CMK (cell line): ENCODE data around the gene PPP1R10.
"Not testable (repeated sequence)": the region's sequence is repeated elsewhere in the genome, so short reads cannot be mapped to it uniquely, and the experiment has no call there.

Source experiments
- DNase-seq: peaks from one replicate; pipeline ENCODE4 v3.0.0-alpha.2; 2010; ENCODE audit warnings: low read depth

Gene PPP1R10

DNA sequence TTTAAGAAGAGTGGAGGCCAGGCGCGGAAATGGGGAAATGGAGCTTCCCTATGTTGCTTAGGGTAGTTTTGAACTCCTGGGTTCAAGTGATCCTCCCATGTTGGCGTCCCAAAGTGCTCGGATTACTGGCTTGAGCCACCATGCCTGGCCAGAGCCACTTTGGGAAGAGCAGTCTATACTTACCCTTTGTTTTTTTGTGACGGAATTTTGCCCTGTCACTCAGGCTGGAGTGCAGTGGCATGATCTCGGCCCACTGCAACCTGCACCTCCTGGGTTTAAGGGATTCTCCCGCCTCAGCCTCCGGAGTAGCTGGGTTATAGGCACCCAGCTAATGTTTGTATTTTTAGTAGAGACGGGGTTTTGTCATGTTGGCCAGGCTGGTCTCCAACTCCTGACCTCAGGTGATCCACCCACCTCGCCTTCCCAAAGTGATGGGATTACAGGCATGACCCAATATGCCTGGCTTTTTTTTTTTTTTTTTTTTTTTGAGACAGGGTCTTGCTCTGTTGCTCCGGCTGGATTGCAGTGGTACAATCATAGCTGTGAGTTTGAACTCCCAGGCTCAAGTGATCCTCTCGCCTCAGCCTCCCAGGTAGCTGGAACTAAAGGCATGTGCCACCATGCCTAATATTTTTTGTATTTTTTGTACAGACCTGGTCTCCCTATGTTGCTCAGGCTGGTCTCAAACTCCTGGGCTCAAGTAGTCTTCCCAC, 18.0 kb downstream of the PPP1R10 start:
- DNase-seq: no peak

DNA sequence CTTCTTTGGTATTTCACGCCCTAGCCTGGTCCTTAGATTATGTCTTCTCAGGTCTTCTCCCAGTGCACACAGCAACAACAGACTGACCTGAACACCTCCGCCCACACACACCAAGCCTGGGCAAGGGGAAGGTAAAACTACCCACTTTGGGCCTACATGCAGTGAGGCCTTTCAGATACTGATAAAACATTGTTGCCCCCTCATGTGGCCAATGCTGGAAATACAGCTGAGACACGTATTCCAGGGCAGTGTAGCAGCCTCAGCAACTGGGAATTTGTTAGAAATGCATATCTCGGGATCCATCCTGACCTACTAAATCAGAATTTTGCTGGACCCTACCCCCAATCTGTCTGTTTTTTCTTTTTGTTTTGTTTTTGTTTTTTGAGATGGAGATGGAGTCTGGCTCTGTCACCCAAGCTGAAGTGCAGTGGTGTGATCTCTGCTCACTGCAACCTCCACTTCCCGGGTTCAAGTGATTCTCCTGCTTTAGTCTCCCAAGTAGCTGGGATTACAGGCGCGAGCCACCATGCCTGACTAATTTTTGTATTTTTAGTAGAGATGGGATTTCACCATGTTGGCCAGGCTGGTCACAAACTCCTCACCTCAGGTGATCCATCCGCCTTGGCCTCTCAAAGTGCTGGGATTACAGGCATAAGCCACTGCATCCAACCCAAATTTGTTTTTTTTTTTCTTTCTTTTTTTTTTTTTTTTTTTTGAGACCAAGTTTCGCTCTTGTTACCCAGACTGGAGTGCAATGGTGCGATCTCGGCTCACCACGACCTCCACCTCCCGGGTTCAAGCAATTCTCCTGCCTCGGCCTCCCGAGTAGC, 19.5 kb downstream of the PPP1R10 start:
- DNase-seq: not testable (repeated sequence)

DNA sequence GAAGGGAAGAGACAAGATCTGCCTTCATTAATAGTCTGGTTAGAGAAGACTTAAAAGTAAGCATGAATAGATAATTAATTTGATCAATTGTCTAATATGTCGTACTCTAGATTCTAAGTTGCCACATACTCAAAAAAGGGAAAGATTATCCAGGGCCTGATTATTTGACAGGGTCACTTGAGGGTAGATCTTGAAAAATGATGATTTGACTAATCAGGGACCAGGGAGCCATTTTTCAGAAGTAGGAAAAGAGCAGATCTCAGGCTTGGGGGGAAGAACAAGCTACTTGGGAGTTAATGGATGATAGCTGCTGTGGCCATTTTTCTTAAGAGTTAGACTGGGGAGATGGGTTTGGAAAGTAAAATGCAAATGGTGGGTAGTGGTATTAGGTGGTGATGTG, 24.8 kb downstream of the PPP1R10 start:
- no peak for DNase-seq

DNA sequence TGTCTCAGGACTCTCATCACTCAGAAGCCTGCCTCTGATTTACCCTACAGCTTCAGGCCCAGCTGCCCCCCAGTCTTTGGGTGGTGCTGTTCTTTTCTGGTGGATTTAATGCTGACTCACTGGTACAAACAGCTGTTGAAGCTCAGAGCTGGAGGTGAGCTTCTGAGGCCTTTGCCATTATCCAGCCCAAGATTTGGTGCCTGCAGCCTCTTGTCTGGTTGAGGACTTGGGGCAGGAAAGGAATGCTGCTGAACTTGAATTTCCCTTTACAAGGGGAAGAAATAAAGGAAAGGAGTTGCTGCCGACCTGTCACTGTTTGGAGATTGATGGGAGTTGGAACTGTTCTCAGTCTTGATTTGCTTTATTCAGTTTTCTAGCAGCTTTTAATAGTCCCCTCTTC, 26.0 kb downstream of the PPP1R10 start:
- no peak for DNase-seq

DNA sequence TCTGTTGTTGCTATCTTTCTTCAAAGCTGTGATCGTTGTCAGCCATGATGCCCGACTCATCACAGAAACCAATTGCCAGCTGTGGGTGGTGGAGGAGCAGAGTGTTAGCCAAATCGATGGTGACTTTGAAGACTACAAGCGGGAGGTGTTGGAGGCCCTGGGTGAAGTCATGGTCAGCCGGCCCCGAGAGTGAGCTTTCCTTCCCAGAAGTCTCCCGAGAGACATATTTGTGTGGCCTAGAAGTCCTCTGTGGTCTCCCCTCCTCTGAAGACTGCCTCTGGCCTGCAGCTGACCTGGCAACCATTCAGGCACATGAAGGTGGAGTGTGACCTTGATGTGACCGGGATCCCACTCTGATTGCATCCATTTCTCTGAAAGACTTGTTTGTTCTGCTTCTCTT, 26.5 kb downstream of the PPP1R10 start:
- no peak for DNase-seq

DNA sequence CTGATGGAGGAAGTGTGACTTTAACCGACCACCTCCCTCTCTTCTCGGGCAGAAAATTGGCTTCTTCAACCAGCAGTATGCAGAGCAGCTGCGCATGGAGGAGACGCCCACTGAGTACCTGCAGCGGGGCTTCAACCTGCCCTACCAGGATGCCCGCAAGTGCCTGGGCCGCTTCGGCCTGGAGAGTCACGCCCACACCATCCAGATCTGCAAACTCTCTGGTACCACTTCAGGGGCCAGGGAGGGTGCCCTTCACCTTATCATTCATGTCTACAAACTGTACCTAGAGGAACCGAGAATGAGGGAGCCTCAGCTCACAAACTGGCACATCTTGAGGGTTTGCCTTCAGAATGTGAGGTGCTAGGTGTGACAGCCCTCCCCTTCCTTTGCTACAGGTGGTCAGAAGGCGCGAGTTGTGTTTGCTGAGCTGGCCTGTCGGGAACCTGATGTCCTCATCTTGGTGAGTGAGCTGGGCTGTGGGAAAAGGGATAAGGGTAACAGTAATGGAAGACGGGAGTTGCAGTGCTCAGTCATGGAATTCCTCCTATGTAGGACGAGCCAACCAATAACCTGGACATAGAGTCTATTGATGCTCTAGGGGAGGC, 27.2 kb downstream of the PPP1R10 start:
- DNase-seq: no peak

DNA sequence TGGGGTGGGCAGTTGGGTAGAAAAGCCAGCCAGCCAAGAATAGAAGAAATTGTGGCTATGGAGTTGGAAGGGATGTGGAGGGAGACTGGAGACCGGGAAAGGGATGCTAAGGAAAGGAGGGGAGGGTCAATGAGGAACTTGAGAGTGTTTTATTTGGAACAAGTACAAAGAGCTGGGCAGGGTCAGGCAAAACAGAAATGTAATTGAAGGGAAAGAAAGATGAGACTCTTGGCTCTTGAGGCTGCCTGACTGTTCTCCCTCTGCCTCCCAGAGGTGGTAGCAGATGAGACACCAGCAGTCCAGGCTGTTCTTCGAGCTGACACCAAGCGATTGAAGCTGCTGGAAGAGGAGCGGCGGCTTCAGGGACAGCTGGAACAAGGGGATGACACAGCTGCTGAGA, 33.1 kb downstream of the PPP1R10 start:
- DNase-seq: no peak

DNA sequence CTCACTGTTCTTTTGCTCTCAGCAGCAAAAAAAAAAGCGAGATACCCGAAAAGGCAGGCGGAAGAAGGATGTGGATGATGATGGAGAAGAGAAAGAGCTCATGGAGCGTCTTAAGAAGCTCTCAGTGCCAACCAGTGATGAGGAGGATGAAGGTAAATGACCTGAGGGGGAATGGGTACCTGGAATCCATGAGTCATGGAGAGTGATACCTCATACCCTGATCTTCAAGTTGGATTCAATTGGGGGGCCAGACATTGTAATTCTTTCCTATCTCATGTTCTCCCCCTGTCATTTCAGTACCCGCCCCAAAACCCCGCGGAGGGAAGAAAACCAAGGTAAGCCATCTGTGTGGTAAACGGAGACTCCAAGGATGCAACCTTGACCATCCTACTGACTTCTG, 39.0 kb downstream of the PPP1R10 start:
- DNase-seq: no peak

DNA sequence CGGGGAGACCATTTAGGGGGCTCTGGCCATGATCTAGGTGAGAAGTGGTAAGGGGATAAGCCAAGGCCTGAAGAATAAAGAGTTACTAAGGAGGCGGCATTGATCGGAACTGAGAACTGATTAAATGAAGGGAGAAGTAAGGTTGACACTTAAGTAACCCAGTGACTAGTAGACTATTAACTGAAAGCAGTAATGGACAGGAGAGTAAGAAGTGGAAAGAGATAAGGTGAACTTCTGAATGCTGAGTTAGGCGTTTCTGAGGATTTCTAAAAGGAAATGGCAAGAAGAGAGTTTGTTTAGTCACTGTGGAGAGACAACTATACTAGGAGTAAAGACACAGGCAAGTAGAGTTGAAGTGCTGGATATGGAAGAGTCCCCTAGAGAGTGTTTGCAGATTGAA, 43.9 kb downstream of the PPP1R10 start:
- no peak for DNase-seq

DNA sequence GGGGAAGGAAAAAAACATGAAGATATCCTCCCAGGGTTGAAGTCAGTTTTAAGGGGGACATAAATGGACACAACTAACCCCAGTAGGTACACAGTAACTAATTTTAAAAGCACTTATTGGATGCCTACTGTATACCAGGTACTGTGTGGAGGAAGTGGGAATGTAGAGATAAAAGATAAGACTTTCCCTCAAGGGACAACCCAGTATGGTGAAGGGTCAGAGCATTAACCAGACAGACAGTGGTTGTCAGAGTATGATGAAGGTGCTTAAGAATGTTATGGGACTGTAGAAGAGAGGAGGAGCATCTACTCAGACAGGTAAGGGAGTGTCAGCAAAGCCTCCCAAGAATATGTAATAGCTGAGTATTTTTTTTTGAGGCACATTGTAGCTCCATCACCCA, 44.9 kb downstream of the PPP1R10 start:
- no peak for DNase-seq

DNA sequence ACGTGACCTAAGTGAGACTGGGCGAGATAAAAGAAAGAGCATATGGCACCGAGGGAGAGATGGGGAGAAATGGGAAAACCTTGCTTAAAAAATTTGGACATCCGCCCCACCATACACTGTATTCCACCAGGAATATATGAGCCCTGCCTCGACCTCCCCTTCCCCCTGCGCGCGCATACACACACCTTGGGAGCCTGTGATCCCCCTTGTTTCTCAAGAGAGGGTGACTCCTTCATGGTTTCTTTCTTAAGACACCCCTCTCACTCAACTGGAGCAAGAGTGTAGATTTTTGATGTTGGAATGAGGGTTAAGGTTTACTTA, 45.3 kb downstream of the PPP1R10 start:
- no peak for DNase-seq

DNA sequence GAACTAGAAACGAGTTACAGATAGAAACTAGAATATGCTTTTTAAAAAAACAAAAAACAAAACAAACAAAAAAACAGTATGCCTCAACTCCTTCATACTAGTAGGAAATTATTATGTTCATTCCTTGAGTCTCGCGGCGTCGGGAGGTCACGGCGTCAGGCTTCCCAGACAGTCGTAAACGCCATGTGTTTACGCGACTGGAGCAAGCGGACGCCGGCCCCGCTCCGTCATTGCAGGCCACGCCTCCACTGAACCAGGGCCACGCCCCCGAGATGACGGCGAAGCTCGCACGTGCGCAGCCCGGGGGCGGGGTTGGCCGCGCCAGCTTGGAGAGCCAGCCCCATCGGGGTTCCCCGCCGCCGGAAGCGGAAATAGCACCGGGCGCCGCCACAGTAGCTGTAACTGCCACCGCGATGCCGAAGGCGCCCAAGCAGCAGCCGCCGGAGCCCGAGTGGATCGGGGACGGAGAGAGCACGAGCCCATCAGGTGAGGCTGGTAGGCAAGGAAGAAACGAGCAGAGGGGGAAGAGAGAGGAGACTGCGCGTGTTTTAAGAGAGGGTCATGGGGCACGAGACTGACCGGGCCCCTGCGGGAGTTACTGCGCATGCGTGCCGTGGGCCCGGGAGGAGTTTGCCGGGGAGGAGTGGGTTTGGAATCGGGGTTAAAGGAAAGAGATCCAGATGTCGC, 45.8 kb downstream of the PPP1R10 start, which contains the start of gene ABCF1:
Gene ABCF1, plus strand, starts transcription at position 368 of the 687 bp plus-strand sequence. Its CDS starts 46 bp downstream, at position 414.
- peak; percentile 92 for DNase-seq

DNA sequence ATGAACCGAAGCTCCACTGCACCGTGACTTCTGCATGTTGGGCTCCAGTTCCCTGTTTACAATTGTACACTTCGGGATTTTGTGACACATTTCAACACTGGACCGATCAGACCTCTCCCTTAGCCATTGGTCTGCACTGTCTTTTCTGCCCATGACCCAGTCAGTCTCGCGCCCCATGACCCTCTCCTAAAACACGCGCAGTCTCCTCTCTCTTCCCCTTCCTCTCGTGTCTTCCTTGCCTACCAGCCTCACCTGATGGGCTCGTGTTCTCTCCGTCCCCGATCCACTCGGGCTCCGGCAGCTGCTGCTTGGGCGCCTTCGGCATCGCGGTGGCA, 46.3 kb downstream of the PPP1R10 start:
- no peak for DNase-seq

DNA sequence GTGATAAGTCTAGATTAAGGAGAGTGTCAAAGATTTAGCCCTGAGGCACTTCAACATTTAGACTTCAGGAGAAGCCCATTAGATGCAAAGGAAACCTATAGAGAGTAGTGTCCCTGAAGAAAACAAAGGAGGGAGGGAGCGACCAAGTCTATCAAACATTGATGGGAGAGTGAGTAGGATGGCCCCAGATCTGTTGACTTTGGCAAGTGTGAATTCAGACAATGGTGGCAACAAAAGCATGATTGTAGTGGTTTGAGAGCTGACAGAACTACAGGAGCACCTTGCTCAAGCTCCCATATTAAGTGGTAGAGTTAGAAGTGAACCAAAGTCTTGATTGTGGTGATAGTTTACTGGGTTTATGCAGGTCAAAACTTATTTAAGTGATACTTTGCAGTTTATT, 46.8 kb downstream of the PPP1R10 start:
- no peak for DNase-seq

DNA sequence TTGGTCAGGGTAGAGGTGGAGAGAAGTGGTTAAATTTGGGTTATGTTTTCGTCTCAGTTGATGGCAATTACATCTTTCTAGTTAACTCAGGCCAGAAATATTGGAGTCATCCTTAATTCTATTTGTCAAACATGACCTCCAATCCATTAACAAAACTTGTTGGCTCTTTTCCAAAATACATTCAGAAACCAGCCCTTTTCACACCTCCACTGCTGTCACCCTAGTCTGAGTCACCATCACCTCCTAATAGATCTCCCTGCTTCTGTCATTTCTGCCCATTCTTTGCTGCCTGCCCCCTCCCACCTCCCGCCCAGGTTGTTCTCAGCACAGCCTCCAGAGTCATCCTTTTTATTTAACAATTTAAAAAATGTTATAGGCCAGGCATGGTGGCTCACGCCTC, 48.8 kb downstream of the PPP1R10 start:
- no peak for DNase-seq

DNA sequence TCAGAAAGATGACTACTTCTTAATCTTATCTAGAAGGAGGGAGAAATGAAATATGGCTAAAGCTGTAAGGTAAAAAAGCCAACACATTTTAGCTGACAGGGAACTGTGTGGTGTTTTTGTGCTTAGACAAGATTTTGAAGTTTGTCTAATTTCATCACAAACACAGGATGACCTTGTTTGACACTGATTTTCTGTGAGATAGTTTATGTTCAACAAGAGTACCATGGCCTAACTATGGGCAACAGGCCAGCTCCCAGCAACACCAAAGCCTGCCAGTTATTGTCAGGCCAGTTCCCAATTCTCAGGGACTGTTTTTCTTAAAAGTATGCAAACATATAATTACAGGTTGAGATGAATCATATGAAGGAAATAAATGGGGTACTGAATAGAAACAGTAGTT, 51.3 kb downstream of the PPP1R10 start:
- no peak for DNase-seq

DNA sequence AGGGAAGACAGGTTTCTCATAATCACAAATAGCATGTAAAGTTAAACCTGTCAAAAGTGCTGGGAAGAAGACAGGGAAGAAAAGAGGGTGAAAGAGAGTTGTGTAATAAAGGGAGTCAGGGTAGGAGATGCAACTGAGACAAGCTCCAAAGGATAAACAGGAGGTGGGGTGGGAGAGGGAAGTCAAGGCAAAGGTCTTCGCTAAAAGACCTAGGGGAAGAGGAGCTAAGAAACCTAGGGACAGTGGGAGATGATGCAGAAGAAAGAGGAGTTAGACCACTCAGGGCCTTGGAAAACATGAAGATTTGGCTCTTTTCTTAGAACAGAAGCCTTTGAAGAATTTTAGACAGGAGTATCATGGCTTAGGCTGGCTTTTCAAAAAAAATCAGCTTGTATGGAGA, 52.9 kb downstream of the PPP1R10 start:
- DNase-seq: no peak

DNA sequence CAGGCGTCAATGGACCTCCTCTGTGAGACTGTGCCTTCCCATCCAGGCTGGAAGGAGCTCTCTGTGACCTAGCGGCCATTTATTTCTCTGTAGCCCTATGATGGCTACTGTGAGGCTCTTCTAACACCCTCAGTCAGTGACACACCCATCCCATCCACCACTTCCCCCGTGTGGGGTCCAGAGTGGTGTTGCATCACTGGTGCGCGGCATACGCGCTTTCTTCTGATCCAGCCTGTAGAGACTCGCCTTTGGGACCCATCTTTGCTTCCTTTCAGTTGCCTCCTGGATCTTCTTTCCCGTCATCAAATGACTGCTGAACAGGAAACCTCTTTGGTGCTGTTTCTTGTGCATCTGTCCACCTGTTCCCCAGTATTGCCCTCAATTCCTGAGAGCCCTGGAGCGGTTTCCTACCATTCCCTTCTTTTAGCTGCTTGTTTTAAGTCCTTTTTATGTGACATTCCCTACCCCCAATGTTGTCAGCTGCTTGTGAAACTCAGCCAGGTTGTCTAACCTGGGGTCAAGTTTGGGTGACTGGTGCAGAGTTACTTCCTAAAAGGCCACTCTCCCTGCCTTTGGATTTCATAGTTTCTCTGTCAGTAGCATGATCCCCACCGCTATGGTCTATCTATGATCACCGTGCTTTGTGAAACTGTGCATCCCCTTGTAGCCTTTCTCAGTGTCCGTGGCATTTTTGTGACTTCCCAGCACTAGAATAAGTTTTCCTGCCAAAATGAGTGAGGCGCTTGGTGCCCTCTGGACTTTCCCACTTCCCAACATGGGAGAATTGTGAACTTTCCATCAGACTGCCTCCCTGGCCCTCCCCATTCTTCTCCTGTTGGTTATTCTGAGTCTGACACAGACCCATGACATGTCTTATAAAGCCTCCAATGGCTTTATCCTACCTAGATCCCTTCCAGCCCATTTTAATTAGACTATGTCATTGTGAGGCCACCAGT, 54.3 kb downstream of the PPP1R10 start:
- DNase-seq: no peak

DNA sequence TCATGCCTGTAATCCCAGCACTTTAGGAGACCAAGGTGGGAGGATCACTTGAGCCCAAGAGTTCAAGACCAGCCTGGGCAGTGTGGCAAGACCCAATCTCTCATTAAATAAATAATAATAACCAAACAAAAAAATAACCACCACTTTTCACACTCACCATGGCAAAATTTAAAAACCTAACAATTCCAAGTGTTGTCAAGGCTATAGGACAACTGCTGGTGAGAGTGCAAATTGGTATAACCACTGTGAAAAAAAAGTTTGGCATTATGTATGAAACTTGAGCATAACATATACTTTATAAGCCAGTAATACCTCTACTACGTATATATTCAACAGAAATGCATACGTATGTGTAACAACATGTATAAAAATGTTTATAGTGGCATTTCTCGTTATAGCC, 56.1 kb downstream of the PPP1R10 start:
- DNase-seq: no peak

DNA sequence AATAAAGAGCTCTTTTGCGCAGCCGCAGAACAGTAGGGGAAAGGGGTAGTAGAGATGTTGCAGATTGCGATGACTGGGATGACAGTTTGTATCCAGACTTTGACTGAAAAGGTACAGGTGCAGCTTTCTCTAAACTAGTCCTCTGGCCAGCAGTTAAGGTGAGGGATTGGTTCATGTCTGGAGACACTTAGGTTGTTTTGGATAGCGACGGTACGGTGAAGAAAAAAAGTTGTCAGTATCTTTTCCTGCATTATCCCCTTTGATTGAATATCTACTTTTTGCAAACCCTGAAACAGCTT, 59.4 kb downstream of the PPP1R10 start:
- no peak for DNase-seq

DNA sequence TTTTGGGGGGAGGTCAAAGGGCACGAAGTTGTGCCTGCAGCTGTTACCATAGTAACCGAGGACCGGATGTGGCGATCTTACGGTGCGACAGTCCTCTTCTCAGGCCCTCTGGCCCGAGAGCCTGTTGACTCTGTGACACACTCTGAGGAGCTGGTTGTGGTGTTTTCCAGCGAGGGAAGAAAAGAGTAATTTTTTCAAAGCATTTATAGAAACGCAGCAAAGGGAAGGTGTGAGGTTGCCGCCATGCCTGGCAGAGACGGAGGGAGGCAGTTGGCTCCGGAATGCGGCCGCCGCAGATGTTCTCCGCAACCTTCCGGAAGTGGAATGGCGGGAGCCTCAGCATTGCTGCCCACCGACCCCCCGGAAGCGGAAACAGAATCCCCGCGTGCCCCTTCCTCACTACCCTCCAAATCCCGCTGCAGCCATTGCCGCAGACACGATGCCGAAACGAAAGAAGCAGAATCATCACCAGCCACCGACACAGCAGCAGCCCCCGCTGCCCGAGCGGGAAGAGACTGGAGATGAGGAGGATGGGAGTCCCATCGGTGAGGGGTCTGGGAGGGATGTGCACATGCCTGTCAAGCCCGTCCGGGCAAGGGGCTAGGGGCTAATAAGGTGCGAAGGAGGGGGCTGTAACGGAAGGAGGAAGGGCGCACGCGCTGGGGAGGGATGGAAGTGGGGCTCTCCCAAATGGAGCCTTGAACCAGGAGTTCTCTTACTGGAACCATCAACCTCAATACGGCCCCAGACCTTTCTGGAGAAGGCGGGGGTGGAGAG, 59.9 kb downstream of the PPP1R10 start, which contains the start of gene PRR3:
Gene PRR3, plus strand, starts transcription at position 390 of the 777 bp plus-strand sequence. Its CDS starts 50 bp downstream, at position 440.
- DNase-seq: peak; percentile 82
